Endothelial cell (in vitro differentiated cells): Measurements from ENCODE around the gene DNAJC5G. TPM values are rescaled to one million over a fixed set of nuclear protein-coding genes. Genes with fewer than 3 reads are reported as not detected.

ENCODE experiments used
- DNase-seq: peaks from one replicate; pipeline ENCODE4 v3.0.0; 2021; ENCODE audit warnings: low spot score
- H3K27ac Mint-ChIP-seq: one replicate; pipeline ENCODE4 v1.8.0; 2021; ENCODE audit warnings: mixed read lengths, inconsistent platforms; ENCODE audit not compliant: unreplicated experiment
- H3K27me3 Mint-ChIP-seq: one replicate; pipeline ENCODE4 v1.8.0; 2021; ENCODE audit warnings: mild to moderate bottlenecking, moderate library complexity, mixed read lengths, inconsistent platforms; ENCODE audit not compliant: unreplicated experiment
- H3K36me3 Mint-ChIP-seq: one replicate; pipeline ENCODE4 v1.8.0; 2021; ENCODE audit warnings: mild to moderate bottlenecking, low read depth, mixed read lengths, inconsistent platforms; ENCODE audit not compliant: unreplicated experiment
- H3K4me1 Mint-ChIP-seq: one replicate; pipeline ENCODE4 v1.8.0; 2021; ENCODE audit warnings: mild to moderate bottlenecking, mixed read lengths, inconsistent platforms; ENCODE audit not compliant: unreplicated experiment
- H3K4me3 Mint-ChIP-seq: one replicate; pipeline ENCODE4 v1.8.0; 2021; ENCODE audit warnings: mild to moderate bottlenecking, mixed read lengths, inconsistent platforms; ENCODE audit not compliant: unreplicated experiment
- H3K9me3 Mint-ChIP-seq: one replicate; pipeline ENCODE4 v1.8.0; 2021; ENCODE audit warnings: mixed read lengths, inconsistent platforms; ENCODE audit not compliant: unreplicated experiment
- total RNA-seq: library from RNA; stranded (reverse); fragmentation: NEBNext Ultra II Directional; extraction: Animal tissue kit (Norgen Biotek cat#: 25700); gene quantifications from one replicate; pipeline ENCODE4 v1.2.1, GENCODE V29; 2021; ENCODE audit not compliant: unreplicated experiment
- TF ChIP-seq, protein P1 (sequence below): fragments of 200-600 bp; sonication (generic); IDR thresholded peaks from one replicate; pipeline ENCODE4 v1.5.0; 2021; ENCODE audit warnings: antibody characterized with exemption; ENCODE audit not compliant: unreplicated experiment

The DNAJC5G gene
- total RNA-seq, 1 donor from 2014 or later, result not detected

DNA sequence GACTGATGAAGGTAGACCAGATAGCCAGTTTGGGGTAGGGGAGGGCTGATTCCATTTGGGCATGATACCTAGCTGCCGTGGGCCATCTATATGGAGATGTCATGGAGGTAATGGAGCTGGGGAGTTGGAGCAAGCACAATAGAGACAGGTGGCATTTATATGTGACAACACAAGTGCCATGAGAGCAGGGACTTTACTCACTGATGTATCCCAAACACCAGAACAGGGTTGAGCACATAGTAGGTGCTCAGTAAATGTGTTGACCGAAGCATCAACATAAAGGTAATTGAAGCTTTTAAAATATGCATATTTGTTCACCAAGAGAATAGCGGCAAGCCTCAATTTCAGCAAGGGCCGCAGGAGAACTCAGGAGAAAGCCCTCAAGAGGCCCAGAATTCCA lies 27.3 kb upstream of the DNAJC5G start:
- TF ChIP-seq, protein P1, sequence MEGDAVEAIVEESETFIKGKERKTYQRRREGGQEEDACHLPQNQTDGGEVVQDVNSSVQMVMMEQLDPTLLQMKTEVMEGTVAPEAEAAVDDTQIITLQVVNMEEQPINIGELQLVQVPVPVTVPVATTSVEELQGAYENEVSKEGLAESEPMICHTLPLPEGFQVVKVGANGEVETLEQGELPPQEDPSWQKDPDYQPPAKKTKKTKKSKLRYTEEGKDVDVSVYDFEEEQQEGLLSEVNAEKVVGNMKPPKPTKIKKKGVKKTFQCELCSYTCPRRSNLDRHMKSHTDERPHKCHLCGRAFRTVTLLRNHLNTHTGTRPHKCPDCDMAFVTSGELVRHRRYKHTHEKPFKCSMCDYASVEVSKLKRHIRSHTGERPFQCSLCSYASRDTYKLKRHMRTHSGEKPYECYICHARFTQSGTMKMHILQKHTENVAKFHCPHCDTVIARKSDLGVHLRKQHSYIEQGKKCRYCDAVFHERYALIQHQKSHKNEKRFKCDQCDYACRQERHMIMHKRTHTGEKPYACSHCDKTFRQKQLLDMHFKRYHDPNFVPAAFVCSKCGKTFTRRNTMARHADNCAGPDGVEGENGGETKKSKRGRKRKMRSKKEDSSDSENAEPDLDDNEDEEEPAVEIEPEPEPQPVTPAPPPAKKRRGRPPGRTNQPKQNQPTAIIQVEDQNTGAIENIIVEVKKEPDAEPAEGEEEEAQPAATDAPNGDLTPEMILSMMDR, result no peak
- H3K27ac Mint-ChIP-seq, result no peak overlapping the region
- H3K36me3 Mint-ChIP-seq, result peaks cover 12% of the 10 kb centered on the region
- no peaks in the 10 kb centered on the region for H3K9me3 Mint-ChIP-seq
- peaks cover 9% of the 10 kb centered on the region for H3K27me3 Mint-ChIP-seq
- H3K4me3 Mint-ChIP-seq, result no peak overlapping the region
- DNase-seq, result no peak
- no peaks in the 10 kb centered on the region for H3K4me1 Mint-ChIP-seq

DNA sequence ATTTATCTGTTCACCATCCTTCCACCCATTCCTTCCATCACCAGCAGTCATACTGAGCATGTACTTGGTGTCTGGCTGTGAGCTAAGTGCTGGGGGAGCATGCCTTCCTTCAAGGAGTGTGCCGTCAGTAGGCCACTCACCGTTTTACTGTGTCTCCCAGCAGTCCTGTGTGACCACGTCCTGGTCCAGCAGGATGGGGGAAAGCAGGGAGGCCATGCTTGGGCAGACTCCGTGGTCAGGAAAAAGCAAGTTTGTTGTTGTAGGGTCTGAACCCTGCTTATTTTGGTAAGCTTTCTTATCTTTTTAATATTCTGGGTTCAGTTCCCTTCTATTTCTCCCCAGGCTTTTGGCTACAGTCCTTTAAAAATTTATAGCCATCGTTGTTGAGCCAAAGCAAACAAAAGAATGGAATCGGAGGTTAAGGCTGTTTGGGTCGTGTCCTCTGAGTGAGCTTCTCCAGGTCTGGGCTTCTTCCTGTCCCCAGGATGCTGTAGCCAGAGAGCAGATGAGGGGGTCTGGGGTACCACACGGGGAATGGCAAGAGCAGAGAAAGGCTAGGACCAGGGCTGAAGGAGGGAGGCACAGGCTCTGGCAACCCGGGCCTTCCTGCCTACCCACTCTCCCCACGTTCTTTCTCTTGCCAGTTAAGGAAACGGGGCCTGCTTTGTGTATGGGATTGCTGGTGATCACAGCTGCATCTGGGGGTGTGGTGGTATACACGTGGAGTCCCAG lies 25.9 kb upstream of the DNAJC5G start:
- Mint-ChIP-seq H3K4me3 (no peak overlapping the region), H3K27ac (no peak overlapping the region), H3K36me3 (peaks cover 8% of the 10 kb centered on the region), H3K27me3 (peaks cover 9% of the 10 kb centered on the region), H3K4me1 (no peaks in the 10 kb centered on the region), H3K9me3 (no peaks in the 10 kb centered on the region)
- no peak for DNase-seq
- TF ChIP-seq, protein P1, result no peak

DNA sequence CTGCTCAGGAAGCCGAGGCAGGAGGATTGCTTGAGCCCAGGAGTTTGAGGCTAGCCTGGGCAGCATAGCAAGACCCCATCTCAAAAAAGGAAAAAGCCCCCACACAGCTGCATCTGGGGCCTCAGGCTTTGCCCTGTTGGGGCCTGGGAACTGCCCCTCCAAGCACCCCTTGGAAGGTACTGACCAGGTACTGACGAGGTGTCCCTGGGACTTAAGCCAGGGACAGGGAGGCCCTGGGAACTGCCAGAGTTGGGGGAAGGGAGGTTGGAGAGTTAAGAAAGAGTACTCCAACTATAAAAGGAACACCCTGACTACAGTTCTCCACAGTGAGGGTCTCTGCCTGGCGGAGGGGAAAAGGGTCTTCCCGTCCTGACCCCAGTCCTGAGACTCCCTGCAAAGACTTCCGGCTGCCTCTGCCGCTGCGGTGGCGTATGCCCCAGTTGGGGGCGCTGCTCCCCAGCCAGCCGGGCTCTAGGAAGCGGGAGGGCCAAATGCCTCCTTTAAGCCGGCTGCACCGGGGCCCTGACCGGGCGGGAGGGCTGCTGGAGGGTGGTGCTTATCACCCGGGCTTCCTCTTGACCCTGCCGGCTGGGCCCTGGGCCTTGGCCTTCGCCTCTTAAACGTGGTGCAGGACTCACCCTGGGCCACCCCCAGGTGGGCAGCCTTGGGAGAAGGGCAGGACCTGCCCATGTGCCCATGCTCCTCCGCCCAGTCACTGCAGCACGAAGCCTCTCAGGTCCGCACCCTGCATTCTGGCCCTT lies 25.2 kb upstream of the DNAJC5G start:
- H3K36me3 Mint-ChIP-seq, result peaks cover 7% of the 10 kb centered on the region
- peaks cover 9% of the 10 kb centered on the region for H3K27me3 Mint-ChIP-seq
- TF ChIP-seq, protein P1, result peak; percentile 53
- H3K4me1 Mint-ChIP-seq, result no peaks in the 10 kb centered on the region
- no peaks in the 10 kb centered on the region for H3K9me3 Mint-ChIP-seq
- no peak overlapping the region for H3K4me3 Mint-ChIP-seq
- DNase-seq, result peak; percentile 79
- H3K27ac Mint-ChIP-seq, result no peak overlapping the region

DNA sequence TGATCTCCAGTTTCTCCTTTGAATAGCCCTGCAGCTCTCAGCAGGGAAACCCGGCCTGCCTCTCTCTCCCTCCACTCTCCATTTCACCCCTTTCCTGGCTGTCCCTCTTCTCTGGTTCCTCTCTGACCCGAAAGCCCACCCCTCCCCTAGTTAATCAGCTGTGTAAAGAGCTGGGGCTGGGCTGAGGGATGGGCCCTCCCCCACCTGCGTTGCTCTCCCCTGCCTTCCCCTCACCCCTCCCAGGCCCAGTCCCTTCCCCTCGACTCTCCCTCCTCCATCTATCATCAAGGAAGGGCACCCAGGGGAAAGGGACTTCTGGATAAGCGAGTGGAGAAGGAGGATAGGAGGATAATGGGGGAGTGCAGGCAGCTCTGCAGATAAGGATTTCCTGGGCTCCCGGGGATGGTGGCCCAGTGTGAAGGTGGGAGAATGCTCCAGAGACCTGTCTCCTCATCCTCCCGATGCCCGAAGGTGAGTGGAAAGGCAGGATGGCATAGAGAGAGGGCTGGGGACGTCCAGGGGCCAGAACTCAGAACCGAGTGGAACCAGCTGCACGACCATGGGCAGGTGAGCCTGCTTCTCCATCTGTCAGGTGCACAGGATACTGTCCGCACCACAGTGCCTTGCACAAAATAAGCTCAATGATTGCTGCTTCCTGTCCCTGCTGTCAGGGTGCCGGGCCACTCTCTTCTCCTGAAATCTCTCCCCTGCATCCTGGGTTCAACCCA lies 24.4 kb upstream of the DNAJC5G start:
- Mint-ChIP-seq H3K9me3 (no peaks in the 10 kb centered on the region), H3K36me3 (peaks cover 11% of the 10 kb centered on the region), H3K27me3 (peaks cover 11% of the 10 kb centered on the region), H3K4me3 (no peak overlapping the region), H3K27ac (no peak overlapping the region), H3K4me1 (no peaks in the 10 kb centered on the region)
- TF ChIP-seq, protein P1, result no peak
- no peak for DNase-seq
